GM13977 (cell line): ENCODE data around the gene SIX2.

Experiments used
- DNase-seq: peaks from one replicate; pipeline ENCODE4 v3.0.0; 2012; ENCODE audit warnings: low spot score
- CTCF ChIP-seq: IDR thresholded peaks from 2 replicates; pipeline ENCODE4 v1.5.1; 2012; ENCODE audit warnings: mild to moderate bottlenecking, control low read depth; ENCODE audit not compliant: insufficient read depth; ENCODE audit errors: extremely low read depth, missing control alignments
- in situ Hi-C: fragments of 300-500 bp; cut with MboI; formaldehyde crosslinking; loops from one replicate; pipeline ENCODE4 v1.12.0; 2022; ENCODE audit warnings: low sequenced_read_pairs, low pct_unique_long_range_greater_than_20kb, mixed read lengths, inconsistent platforms; ENCODE audit not compliant: unreplicated experiment

Gene SIX2

GRCh38 chr2:44962176-44962695, 47.0 kb downstream of the SIX2 start:
- no peak for DNase-seq
- in situ Hi-C loops, result no loop called here
- TF ChIP-seq CTCF, result no peak

GRCh38 chr2:44960871-44961270, 48.4 kb downstream of the SIX2 start:
- TF ChIP-seq CTCF, result no peak
- DNase-seq, result no peak
- in situ Hi-C loops, result no loop called here

DNA sequence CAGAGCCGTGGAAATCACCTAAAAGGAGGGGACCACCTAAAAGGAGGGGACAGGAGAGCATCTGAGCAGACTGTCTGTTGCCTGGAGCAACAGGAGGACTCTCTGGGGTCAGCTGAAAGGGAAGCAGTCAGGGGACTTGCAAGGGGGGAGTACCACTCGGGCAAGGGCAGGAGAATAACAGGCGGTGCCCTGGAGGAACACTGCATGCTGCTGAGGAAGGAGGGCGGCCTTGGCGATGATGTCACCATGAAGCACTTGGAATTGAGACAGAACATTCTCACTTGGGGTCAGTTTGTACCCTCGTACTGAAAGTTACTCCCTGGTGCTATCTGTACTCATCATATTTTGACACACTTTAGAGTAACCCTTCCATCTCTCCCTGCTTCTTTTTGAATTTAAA, 49.4 kb downstream of the SIX2 start:
- DNase-seq, result no peak
- TF ChIP-seq CTCF, result no peak
- in situ Hi-C loops, result no loop called here

- no peak for TF ChIP-seq CTCF
- in situ Hi-C loops, result no loop called here
- no peak for DNase-seq
These were observed 51.5 kb downstream of the SIX2 start for GRCh38 chr2:44957656-44958327.

DNA sequence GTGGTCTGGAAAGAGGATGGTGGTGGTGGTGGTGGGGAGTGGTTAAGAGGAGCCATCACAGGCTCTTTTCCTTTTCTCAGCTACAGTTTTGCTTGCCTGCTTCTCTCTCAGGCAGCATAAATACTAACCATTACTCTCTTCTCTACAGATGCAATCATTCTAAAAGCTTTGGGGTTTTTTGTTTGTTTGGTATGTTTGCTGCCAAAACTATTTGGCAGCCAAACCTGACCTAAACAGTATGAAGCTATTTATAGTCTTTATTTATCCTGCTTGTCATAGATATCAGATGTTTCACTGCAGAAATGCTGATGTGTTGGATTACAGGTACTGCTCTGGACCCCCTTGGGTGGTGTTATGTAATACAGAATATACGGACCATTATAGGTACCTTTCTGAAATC, 52.4 kb downstream of the SIX2 start:
- in situ Hi-C loops, result no loop called here

DNA sequence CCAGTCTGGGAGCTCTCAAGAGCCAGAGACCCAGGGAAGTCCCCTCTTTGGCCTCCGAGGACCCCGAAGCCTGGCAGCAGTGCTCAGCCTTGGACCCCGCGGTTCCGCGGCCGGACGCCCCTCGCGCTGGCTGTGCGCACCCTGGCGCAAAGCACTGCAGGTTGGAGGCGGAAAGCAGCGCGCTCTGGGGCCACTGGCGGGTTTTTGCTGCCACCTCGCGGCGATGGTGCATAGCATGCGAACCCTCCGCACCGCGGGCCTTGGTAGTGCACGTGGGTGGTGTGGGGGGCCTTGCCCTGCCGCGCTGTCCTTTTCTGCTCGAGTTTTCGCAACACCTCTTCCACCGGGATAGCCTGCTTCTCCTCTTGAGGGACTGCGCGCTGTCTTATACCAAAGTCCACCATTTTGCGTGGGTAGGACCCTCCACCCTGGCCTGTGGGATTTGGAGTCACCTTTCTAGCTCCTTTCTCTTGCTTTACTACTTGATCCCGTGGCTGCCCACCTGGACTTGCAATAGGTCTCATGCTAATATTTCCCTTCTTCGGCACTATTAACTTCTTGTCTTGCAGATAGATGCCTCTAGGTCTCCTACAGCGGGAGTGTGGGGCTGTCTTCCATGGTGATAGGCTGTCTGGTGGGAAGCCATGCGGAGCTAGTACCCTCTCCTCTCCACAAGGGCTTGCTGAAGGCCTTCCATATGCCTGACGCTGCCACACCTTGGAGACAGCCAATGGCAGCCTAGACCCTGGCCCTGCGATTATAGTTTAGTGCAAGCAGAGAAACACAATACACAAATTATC, 53.5 kb downstream of the SIX2 start:
- DNase-seq, result peak; percentile 89
- TF ChIP-seq CTCF, result peak; percentile 98
- in situ Hi-C loops, result no loop called here

More for the DNA sequence above, 52.4 kb downstream of the SIX2 start:
- DNase-seq, result no peak
- no peak for TF ChIP-seq CTCF
